HG03575 (cell line): Measurements from ENCODE around the gene ACAP3.
"Not testable (repeated sequence)": the region's sequence is repeated elsewhere in the genome, so short reads cannot be mapped to it uniquely, and the experiment has no call there.

Experiments
- ATAC-seq: cut with Tn5 transposase; IDR thresholded peaks from one replicate; pipeline ENCODE4 v1.9.1; 2021; ENCODE audit not compliant: unreplicated experiment, insufficient number of reproducible peaks, low FRiP score; ENCODE audit errors: extremely low read depth

ACAP3 gene

DNA sequence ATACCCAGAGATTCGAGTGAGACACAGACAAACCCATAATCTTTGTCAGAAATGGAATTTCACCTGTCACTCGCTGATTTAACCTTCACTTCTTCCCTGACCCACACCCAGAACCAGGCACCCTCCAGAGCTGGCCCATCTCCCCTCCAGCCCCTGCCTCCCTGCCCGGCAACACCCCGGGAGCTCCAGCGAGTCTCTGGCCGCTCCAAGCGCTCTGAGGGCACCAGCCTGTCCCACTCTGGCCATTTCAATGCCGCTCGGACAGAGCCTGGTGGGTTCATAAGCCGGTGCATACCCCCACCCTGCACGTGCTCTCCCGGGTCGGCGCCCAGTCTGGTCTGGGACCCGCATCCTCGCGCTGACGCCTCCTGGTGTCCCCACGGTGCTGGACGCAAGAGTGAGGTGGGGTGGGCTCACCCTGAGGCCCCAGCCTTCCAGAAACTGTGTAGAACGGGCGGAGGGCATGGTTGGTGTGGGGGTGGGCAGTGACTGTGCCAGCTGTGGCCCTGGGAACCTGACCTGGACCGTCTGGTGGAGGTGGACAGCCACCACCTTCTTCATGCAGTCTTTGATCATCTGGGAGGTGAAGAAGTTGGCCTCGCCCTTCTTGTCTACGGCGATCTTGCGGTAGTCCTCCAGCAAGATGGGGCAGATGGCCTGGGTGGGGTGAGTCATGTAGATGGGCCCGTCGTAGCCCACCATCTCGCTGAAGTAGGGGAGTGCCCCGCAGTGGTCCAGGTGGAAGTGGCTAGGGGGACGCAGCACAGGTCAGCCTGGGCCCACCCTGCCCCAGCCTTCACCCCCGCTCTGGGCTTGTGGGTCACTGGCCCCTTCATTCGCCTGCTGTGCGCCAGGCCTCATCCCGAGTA, 11.3 kb upstream of the ACAP3 start:
- ATAC-seq, result no peak

DNA sequence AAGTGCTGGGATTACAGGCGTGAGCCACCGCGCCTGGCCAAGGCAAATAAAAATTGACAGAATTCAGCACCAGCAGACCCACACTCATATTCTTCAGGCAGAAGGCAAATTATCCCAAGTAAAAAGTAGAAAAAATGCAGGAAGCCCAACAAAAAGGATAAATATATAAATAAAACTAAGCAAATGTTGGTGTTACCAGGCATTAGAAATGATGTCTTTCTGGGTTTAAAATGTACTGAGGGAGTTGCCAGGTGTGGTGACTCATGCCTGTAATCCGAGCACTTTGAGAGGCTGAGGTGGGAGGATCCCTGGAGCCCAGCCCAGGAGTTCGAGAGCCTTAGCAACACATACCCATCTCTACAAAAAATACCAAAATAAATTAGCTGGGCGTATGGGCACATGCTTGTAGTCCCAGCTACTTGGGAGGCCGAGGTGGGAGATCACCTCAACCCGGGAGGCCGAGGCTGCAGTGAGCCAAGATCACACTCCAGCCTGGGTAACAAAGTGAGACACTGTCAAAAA, 10.5 kb upstream of the ACAP3 start:
- ATAC-seq, result no peak

- ATAC-seq, result no peak
Measured at GRCh38 chr1:1317420-1317819, 9.7 kb upstream of the ACAP3 start.

GRCh38 chr1:1316199-1316598, 8.5 kb upstream of the ACAP3 start:
- ATAC-seq, result not testable (repeated sequence)

DNA sequence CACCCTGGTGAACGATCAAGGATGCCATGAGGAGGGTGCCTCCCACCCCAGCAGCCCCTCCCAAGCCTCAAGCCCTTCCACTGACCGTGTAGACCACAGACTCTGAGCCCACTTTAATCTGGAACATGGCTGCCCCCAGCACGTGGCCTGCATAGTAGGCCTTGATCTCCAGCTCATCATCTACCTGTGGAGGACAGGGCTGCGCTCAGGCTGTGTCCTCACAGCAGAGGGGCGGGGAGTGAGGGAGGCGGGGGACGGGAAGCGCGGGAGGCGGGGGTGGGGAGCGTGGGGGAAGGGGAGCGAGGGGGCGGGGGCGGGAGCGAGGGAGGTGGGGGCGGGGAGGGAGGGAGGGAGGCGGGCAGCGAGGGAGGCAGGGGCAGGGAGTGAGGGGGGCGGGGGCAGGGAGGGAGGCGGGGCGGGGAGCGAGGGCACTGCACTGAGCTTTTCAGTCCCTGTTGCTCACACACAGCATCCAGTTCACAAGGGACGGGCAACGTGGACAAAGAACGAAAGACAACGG, 7.8 kb upstream of the ACAP3 start:
- ATAC-seq, result no peak

- ATAC-seq, result no peak
Measured at GRCh38 chr1:1314678-1315335, 7.1 kb upstream of the ACAP3 start.

DNA sequence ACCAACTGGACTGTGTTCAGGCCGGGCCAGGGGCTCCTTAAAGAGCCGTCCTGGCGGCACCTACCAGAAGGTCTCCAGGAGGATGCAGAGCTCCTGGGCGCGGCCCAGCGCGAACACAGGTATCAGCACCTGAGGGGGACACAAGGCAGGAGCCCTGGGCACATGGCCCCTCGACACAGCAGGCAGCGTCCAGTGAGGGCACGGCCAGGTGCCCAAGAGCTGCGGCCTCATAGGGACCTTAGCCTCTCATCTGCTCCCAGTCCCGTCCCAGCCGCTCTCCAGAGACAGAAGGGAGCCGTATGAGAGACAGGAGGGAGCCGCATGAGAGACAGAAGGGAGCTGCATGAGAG, 6.5 kb upstream of the ACAP3 start:
- ATAC-seq, result no peak

- ATAC-seq, result no peak
Measured at GRCh38 chr1:1313500-1314236, 5.9 kb upstream of the ACAP3 start.

GRCh38 chr1:1312450-1313314, 5.0 kb upstream of the ACAP3 start:
- no peak for ATAC-seq

DNA sequence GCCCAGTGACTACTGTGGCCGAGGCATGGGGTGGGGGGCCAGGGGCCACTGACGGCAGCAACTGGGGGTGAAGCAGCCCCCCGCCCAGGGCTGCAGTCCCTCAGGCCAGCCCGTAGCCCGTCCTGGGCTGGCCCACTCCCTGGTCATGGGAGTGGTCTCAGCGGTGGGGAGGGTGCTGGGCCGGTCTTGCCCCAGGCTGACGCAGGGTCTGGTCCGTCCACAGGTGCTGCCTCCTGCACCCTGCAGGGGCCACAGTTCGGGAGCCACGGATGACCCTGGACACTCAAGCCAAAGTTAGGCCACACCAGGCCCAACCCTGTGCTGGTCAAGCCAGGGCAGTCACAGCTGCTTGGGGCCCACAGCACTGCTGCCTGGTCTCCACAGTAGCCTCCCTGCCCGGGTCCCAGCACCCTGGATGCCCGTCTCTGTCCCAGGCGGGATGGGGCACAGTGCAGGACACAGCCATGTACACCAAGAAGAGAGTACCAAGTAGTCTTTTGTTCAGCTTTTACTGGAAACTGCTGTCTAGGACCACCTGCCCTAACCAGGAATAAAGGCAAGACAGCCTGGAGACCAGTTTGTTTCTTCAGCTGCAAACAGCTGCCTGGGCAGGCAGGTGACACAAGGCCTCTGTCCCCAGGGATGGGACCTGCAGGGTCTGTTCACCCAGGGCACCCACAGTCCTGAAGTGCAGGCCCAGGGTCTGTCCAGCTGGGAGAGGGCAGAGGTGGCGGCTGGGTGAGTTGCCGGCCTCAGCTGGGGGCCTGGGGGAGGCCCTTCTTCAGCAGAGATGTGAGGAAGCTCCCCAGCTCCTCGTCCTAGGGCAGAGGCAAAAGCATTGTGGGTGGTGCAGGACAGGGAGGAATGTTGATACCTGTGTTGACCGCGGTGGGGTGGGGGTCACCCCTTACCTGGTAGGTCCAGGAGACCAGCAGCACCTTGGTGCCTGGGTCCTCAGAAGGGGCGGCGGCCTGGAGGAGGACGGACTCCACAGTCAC, 3.7 kb upstream of the ACAP3 start:
- ATAC-seq, result no peak

GRCh38 chr1:1310476-1311053, 2.8 kb upstream of the ACAP3 start:
- ATAC-seq, result no peak

DNA sequence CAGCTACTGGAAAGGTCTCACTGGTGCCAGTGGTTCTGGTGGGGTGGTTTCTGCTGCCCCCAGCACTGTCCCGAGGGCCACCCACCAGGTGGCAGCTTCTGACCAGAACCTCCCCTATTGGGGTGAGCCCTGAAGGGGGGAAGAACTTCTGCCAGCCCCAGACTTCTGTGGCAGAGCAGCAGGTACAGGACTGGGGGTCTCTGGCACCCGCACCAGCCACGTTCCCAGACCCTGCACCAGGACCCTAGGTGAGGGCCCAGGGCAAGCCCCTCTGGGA, 2.3 kb upstream of the ACAP3 start:
- no peak for ATAC-seq

DNA sequence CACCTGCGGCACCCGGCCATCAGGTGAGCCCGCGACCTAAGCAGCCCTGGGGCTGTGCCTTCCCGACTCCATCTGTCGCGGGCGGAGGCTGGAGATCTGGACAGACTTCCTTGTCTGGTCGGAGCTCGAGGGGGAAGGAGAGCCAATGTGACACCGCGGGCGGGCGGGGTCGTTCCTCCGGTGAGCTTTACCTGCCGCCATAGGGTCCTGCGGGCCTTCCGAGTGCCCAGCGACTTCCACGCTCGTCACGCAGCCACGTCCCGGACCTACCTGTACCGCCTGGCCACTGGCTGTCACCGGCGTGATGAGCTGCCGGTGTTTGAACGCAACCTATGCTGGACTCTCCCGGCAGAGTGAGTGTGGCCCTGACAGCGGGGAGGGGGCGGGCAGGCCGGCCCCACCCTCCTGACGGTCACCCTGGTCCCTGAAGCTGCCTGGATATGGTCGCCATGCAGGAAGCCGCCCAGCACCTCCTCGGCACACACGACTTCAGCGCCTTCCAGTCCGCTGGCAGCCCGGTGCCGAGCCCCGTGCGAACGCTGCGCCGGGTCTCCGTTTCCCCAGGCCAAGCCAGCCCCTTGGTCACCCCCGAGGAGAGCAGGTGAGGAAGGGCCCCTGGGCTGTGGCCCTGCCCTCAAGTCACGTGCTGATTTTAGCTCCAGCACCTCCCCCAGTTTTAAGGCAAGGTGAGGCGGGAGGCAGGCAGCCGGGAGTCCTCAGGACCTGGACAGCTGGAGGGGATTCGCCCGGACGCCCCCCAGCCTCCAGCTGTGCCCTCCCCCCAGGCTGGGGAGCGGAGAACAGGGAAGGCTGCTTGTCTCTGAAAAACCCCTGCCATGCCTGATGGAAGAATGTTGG, 1.8 kb upstream of the ACAP3 start:
- ATAC-seq, result no peak

DNA sequence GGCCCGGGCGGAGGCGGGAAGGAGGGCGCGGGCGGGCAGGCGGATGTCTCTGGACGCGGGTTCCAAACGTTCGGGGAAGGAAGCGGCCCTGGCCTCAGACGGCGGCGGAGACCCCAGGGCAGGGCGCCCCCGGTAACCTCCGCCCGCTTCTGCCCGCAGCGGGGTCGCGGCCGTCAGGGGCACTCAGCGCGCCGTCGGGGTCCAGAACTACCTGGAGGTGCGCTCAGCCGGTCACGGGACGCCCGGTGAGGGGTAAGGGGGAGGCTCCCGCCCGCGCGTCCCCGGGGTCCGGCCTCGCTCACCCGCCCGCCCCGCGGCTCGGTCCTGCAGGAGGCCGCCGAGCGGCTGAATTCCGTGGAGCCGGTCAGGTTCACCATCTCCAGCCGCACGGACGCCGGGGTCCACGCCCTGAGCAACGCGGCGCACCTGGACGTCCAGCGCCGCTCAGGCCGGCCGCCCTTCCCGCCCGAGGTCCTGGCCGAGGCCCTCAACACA, 1.1 kb upstream of the ACAP3 start:
- ATAC-seq, result no peak

DNA sequence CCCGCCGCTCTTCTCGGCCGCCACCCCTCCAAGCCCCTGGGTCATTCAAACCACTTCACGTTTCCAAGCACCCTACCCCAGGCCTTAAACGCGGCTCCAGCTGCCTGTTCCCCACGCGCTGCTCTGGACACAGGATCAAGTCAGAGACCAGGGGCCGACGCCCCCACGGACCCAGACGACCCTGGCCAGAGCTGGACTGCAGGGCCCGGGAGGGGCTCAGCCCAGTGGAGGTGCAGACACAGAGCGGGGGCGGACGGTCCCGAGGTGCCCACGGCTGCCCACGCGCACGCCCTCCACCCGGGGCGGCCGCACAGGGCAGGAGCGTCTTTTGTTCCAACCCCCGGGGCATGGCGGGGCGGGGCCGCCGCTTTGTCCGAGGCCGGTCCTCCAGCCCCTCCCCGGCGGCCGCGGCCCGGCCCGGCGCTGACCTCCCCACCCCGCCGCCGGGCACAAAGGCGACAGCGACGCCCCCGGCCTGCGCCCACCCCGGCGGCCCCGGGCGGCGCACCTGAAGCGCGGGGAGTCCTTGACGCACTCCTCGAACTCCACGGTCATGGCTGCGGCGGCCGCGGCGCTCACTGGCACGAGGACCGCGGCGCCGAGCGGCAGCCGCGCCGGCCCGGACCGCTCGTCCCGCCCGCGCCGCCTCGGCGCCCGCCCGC, 338 bp downstream of the ACAP3 start:
- no peak for ATAC-seq

GRCh38 chr1:1306661-1307260, 969 bp downstream of the ACAP3 start:
- no peak for ATAC-seq
